Measurements from ENCODE around the gene TNF. TPM values are rescaled to one million over a fixed set of nuclear protein-coding genes. Genes with fewer than 3 reads are reported as not detected.
A peak's percentile ranks its signal among the peaks of the same experiment; 100 is the strongest.

Gene TNF
- total and polyA plus RNA-seq, 2 of the 13 experiments (the other 11 are each of a cell fraction or from before 2014, with no cell fraction given): not detected

- TF ChIP-seq LRRFIP1 (CRISPR knock-in tag; conservative IDR thresholded peaks at IDR 0.05) (peak; percentile 74; the same call in 1 of the 2 replicates), ZSCAN30 (CRISPR knock-in tag; IDR thresholded peaks at IDR 0.05) (no peak), GLMP (CRISPR knock-in tag; IDR thresholded peaks at IDR 0.05; ENCODE audit: borderline replicate concordance) (no peak), RXRB (CRISPR knock-in tag; IDR thresholded peaks at IDR 0.05; ENCODE audit: borderline replicate concordance) (peak; percentile 81), SNAPC2 (CRISPR knock-in tag; IDR thresholded peaks at IDR 0.05) (no peak), ZNF432 (CRISPR knock-in tag; IDR thresholded peaks at IDR 0.05; ENCODE audit: borderline replicate concordance) (no peak), ZNF580 (CRISPR knock-in tag; IDR thresholded peaks at IDR 0.05; ENCODE audit: borderline replicate concordance, low read depth) (peak; percentile 86), EEA1 (CRISPR knock-in tag; IDR thresholded peaks at IDR 0.05; ENCODE audit: borderline replicate concordance) (no peak; the same call in none of the 2 replicates), ZNF558 (CRISPR knock-in tag; IDR thresholded peaks at IDR 0.05; ENCODE audit: borderline replicate concordance) (peak; percentile 66; the same call in 1 of the 2 replicates), CAMTA2 (CRISPR knock-in tag; IDR thresholded peaks at IDR 0.05; ENCODE audit: borderline replicate concordance) (peak; percentile 90; the same call in 1 of the 2 replicates), ZNF784 (CRISPR knock-in tag; IDR thresholded peaks at IDR 0.05; ENCODE audit: borderline replicate concordance) (peak; percentile 96), MAFF (IDR thresholded peaks at IDR 0.05; ENCODE audit: low read depth, low read length) (no peak), ZNF552 (CRISPR knock-in tag; IDR thresholded peaks at IDR 0.05; ENCODE audit: borderline replicate concordance) (no peak), FOXK1 (CRISPR knock-in tag; IDR thresholded peaks at IDR 0.05; ENCODE audit: borderline replicate concordance, low read depth) (peak; percentile 72), RAD21 (CRISPR knock-in tag; IDR thresholded peaks at IDR 0.05) (peak; percentile 37; the same call in 1 of the 2 replicates), PCBP1 (IDR thresholded peaks at IDR 0.05; ENCODE audit: borderline replicate concordance, low read depth, low read length) (no peak), ZNF30 (CRISPR knock-in tag; IDR thresholded peaks at IDR 0.05) (peak; percentile 93; the same call in 1 of the 2 replicates), HMGXB3 (CRISPR knock-in tag; IDR thresholded peaks at IDR 0.05; ENCODE audit: borderline replicate concordance) (peak; percentile 63)
Observed at GRCh38 chr6:31541658-31542521, 33.5 kb upstream of the TNF start, which contains the start of gene DDX39B (continued).
